GM21360 (cell line): ENCODE data around the gene XKR8.

Experiments used
- ATAC-seq: cut with Tn5 transposase; IDR thresholded peaks from one replicate; pipeline ENCODE4 v1.9.1; 2021; ENCODE audit warnings: mild to moderate bottlenecking, moderate library complexity; ENCODE audit not compliant: unreplicated experiment

XKR8 gene, protein sequence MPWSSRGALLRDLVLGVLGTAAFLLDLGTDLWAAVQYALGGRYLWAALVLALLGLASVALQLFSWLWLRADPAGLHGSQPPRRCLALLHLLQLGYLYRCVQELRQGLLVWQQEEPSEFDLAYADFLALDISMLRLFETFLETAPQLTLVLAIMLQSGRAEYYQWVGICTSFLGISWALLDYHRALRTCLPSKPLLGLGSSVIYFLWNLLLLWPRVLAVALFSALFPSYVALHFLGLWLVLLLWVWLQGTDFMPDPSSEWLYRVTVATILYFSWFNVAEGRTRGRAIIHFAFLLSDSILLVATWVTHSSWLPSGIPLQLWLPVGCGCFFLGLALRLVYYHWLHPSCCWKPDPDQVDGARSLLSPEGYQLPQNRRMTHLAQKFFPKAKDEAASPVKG

DNA sequence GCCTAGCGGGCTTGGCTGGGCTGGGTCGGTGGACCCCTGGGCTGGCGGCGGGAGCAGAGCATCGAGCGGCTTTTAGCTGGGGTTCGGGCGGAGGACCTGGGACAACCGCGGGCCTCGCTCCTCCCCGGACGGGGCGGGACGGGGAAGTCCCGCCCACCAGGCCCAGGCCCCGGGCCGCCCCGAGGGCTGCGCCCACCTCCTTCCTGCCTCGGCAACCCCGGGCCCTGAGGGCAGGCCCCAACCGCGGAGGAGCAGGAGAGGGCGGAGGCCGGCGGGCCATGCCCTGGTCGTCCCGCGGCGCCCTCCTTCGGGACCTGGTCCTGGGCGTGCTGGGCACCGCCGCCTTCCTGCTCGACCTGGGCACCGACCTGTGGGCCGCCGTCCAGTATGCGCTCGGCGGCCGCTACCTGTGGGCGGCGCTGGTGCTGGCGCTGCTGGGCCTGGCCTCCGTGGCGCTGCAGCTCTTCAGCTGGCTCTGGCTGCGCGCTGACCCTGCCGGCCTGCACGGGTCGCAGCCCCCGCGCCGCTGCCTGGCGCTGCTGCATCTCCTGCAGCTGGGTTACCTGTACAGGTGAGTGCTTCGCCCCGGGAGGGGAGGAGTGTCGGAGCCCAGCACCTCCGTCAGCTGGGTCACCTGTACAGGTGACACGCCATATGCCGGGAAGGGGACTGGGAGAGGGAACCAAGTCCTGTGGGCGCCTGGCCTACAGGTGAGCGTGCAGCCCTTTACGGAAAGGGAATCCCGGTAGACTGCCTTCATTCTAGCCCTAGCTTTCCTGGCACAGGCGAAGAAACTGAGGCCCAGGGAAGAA, at the start of gene XKR8:
Gene XKR8, plus strand, starts transcription at position 182 of the 812 bp plus-strand sequence. Its CDS starts 97 bp downstream, at position 279.
- peak; percentile 79 for ATAC-seq

DNA sequence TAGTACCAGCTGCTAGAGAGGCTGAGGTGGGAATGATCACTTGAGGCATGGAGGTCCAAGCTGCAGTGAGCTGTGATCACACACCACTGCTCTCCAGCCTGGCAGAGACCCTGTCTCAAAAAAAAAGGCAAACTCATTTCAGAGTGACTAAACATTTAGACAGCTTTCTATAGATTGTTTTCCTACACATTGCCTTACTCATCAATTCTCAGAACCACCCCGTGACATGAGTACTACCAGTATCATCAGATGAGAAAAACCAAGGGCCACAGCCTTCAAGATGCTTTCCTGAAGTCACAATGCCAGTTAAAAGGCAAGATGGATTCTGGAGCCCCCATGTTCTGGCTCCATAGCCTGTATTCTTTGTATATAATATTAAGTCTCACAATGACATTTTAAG, 47.3 kb upstream of the XKR8 start:
- ATAC-seq: no peak

DNA sequence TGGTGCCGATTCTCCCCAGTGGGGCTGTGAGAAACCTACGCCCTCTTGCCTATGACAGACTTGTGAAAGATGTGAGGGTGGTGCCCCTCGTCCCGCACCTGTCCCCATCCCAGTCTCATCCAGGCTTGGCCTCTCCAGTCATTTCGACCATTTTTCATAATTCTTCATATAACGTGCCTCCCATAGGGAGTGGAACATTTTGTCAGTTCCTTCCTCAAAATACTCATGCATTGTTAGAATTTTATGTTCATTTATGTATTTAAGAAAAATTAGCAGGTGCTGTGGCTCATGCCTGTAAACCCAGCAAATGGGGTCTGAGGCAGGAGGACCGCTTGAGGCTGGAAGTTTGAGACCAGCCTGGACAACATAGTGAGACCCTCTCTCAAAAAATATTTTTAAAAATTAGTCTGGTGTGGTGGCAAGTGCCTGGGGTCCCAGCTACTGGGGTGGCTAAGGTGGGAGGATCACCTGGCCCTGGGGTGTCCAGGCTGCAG, 44.6 kb upstream of the XKR8 start:
- ATAC-seq: no peak

DNA sequence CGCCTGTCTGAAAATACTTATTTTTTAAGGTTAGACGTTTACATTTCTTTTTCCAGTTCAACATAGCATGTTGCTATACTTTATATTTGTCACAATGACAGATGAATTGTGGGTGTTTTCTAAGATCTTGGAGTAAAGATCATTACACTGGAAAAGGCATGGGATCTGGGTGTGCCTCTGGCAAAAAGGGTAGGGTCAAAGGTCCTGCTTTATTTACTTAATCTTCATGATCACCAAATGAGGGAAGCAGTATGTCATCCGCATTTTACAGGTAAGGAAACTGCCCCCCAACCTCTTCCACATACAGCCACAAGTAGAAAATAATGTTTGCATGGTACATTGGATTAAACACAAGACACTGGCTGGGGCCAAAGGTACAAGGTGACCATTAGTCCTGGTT, 37.5 kb upstream of the XKR8 start:
- no peak for ATAC-seq

DNA sequence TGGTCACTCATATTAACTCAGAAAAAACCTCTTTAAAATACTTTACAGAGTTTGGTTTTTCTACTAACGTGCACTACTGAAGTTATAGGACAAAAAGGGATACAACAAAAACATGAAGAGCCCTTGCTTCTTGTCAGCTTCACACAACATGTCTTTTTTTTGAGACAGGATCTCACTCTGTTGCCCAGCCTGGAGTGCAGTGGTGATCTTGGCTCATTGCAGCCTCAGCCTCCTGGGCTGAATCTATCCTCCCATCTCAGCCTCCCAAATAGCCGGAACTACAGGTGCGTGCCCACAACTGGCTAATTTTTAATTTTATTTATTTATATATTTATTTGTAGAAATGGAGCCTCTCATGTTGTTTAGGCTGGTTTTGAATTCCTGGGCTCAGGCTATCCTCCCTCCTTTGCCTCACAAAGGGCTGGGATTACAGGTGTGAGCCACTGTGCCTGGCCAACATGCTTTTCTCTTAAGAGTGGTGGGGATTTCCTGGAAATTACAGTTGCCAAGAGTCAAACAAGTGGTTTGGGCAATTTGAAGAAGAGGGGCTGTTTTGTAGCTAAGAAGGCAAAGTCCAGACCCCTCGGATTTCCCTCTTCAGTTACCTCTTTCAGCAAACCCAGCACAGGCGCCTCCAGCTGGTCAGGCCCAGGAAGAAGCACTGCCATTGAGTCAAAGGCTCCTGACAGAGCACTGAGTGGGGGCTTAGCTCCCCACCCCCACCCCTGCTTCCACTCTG, 31.4 kb upstream of the XKR8 start:
- no peak for ATAC-seq

DNA sequence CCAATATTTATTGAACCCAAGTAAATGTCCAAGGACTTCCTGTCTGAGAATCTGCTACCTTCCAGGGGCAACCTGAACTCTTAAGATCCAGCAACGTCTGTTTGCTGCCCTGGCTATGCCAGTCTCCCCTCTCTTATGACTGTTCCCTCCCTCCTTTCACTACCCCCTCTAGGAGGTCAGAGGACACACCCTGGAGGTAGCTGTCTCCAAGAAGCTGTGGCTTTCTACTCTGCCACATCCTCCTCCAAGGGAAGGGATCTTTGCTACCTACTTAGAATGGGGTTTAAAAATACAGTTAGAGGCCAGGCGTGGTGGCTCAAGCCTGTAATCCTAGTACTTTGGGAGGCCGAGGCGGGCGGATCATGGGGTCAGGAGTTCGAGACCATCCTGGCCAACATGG, 28.6 kb upstream of the XKR8 start:
- ATAC-seq: no peak

DNA sequence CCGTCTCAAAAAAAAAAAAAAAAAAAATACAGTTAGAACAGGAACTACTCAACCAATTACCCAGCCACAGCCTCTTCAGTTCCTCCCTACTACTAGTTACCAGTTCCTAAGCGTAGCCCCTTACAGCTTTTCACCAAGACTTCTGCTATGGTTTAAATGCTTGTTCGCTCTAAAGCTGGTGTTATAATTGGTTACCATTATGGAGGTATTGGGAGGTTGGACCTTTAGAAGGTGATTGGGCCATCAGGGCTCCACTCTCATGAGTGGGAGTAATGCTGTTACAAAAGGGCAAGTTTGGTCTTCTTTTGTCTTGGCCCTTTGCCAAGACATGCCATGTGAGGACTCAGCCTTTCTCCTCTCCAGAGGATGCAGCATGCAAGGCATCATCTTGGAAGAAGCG, 28.0 kb upstream of the XKR8 start:
- ATAC-seq: no peak

DNA sequence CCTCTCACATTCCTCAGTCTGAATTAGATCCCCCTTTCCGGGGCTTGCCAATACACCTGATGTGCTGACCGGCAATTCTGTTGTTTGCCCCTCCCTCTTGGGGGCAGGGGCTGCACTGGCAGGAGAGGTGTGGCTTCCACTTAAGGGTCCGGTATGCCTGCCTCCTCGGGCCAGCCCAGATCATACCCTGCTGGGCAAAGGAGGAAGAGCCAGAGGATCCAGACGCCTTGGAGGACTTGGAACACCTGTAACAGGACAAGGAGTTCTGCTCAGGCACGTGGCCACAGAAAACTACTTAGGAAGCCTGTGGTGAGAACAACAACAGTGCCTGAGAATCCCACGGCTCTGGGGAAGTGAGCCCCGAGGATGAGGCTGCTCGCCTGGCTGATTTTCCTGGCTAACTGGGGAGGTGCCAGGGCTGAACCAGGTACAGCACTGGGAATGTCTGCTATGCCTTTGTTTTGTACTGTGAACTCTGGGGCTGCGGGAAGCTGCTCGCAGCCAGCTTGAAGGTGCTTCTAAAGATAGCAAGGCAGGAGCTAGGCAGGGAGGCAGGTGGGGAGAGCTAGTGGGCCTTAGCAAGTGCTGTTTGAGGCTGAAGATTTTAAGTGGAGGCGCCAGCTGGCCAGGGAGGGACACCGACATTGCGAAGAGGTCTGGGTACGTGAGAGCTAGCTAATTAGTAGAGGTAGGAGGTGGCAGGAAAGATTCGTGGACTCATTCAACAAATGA, 24.8 kb upstream of the XKR8 start, which contains the start of gene SMPDL3B:
Gene SMPDL3B, plus strand, starts transcription at position 183 of the 732 bp plus-strand sequence. Its CDS starts 184 bp downstream, at position 367.
- no peak for ATAC-seq

DNA sequence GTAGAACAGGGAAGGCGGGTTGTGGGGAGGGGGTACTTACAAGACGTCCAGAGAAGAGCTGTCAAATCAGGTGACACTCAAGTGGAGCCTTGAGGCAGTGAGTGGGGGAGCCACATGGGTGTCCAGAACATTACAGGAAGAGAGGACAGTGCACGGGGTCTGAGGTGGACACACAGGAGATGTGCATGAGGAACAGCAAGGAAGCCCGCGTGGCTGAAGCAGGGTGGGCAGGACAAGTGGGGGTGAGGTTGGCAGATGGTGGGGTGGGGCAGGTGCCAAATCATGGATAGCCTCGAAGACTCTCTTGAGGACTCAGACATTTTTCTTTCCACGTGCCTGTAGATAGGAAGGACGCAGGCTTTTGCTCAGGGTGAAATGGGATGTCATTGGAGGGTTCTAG, 24.1 kb upstream of the XKR8 start:
- ATAC-seq: no peak

DNA sequence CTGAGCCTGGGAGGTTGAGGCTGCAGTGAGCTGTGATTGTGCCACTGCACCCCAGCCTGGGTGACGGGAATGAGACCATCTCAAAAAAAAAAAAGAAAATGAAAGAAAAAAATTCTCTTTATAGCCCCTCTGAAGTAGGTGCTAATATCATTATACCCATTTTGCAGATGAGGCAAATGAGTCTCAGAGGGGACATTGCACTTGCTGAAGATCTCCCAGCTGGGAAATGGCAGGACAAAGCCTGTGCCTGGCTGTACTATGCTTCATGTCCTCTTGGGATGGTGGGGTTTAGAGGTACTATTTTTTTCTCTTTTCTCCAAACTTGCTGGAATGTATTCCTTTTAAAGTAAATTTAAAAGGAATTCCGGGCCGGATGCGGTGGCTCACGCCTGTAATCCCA, 23.4 kb upstream of the XKR8 start:
- ATAC-seq: no peak

DNA sequence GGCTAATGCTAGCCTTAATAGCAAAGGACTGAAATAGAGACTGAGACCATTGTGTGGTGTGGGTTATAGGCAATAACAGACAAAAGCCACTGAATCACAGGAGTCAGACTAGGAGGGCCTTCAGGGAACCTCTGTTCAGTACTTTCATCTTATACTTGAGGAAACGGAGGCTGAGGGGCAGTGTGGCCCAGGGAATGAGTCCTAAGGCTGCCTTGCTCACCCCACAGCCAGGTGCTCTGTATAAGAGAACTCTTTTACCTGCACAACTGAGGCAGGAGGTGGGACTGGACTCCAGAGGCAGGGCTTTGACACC, 22.3 kb upstream of the XKR8 start:
- ATAC-seq: no peak

DNA sequence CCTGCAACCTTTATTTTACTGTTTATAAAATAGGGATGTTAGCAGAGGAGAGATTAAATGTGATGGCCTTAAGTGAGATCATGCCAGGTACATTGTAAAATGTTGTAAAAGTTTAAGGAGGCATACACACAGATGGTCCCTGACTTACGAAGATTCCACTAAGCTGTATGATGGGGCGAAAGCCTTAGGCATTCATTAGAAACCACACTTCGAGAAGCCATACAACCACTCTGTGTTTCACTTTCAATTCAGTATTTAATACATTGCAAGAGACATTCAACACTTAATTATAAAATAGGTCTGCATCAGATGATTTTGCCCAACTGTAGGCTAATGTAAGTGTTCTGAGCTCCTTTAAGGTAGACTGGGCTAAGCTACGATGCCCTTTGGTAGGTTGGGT, 21.3 kb upstream of the XKR8 start:
- no peak for ATAC-seq

DNA sequence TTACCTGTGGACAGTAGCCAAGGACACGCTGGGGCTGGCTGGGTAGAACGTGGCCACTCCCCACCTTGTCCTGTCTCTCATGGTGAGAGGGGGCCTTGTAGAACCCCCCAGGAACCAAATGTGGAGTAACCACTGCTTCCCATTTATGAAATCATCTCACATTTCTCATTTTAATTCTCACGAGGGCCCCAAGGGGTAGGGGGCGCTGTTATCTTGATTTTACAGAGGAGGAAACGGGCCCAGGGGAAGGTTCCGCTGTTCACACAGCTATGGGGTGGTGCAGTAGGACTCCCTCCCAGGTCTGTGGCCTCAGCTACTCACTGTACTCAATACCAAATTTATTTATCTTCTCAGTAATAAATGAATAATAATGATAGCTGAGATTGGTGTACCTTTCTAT, 19.5 kb upstream of the XKR8 start:
- ATAC-seq: no peak

DNA sequence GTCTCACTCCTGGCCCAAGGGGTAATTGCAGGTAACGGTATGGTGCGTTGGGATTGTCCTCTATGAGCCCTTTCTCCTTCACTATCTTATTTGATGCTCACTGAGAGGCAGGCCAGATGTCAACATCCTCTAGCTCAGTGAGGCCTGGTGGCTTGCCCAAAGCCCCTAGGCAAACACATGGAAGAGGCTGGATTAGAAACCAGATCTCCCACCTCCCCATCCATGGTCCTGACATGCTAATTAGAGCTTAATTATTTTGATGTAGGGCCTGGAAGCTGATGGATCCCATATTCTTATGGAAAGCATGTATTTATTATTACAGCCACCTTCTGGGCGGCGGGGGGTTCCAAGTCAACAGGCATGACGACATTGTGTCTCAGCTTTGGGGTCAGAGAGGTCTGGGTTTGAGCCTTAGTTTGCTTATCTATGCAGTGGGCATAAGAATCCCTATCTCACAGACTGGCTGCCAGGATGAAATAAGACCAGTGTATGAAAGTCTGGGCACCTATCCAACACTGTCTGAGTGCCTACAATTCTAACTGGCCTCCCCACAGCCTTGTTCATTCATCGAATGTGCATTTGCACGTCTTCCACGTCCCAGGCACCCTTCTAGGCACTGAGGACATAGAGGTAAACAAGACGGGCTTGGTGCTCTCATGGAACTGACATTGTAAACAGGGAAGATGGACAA, 18.8 kb upstream of the XKR8 start:
- no peak for ATAC-seq

DNA sequence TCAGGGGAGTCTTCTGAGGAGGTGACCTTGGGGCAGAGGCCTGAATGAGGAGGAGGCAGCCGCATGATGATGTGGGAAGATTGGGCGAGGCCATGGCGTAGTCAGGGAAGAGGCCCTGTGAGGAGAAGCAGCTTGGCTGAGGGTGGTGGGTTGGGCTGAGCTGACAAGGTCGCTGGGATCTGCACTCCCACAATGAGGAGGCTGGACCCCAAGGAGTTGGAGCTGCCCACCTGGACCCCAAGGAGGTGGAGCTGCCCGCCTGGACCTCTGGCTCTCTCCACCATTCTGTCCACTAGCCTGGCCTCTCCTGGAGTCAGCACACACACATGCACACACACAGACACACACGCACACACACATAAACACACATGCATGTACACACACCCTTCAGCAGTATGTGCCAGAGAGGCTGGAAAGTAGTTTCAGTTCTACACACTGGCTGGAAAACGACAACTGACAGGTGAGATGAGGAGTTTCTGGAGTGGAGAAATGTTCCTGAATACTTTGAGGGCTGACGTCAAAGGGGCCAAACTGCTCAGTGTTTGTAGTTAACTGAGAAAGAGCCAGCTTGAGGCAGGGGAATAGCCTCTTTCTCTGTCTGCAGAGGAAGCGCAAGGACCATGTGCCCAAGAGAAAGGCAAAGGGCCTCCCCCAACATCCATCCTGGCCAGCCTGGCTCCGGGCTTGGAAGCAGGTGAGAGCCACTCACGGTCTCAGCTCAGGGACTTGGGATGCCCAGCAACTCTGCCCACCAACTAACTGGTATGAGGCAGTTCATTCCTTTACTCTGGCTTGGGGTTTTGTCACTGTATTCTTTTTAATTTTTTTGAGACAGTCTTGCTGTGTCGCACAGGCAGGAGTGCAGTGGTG, 17.9 kb upstream of the XKR8 start:
- no peak for ATAC-seq

DNA sequence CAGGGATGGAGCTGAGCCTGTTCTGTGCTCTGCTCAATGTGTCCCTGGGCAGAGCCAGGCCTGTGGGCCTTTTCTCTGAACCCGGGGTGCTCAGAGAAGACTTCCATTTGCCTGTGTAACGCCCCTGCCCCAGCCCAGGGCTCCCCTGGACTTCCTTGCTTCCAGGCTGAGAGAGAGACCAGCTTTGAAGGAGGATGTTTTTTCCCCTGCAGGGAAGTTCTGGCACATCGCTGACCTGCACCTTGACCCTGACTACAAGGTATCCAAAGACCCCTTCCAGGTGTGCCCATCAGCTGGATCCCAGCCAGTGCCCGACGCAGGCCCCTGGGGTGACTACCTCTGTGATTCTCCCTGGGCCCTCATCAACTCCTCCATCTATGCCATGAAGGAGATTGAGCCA, 14.8 kb upstream of the XKR8 start:
- ATAC-seq: no peak

DNA sequence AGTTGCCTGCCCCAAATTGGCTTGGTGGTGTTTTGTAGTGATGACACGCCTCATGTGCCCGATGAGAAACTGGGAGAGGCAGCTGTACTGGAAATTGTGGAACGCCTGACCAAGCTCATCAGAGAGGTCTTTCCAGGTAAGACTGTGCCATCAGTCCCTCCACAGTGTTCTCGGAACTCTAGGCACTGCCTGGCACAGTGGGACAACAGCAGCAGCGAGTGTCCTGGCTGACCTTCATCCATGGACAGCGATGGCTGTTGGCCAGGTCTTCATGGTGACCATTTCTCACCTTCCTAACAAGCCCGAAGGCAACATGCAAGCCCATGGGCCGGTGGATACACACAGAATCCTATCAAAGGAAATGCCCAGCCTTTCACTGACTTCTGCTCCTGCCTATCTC, 10.7 kb upstream of the XKR8 start:
- ATAC-seq: no peak

DNA sequence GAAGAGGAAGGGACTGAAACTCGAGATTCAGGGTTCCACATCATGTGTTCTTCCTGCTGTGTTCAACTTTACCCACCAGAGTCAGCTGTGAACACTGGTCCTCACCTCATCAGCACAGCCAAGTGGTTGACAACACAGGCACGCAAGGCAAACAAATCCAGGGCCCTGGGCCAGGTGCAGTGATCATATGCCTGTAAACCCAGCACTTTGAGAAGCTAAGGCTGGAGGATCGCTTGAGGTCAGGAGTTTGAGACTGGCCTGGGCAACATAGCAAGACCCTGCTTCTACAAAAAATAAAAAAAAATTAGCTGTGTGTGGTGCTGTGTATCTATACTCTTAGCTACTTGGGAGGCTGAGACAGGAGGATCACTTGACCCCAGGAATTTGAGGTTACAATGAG, 8.4 kb upstream of the XKR8 start:
- no peak for ATAC-seq

DNA sequence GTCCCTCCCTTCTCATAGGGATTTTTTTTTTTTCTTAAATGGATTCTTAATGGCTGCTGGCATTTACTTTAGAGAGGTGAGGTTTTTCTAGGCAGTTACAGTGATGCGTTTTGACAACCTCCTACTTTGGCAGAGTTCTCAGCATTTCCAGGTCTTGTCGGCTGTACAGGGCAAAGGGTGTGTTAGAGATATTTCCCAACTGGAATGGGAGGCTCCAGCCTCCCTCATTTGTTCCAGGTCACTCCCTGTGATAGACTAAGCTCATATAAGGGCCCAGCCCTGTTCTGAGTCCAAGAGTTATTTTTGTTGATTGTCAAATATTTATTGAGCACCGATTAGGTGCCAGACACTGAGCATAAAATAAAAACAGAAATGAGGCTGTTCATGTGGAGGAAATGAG, 7.6 kb upstream of the XKR8 start:
- ATAC-seq: no peak
